ENCODE measurements around the gene TTC16. TPM values are rescaled to one million over a fixed set of nuclear protein-coding genes. Genes with fewer than 3 reads are reported as not detected.

The TTC16 gene
- total RNA-seq, 1 donor: not detected

GRCh38 chr9:127776195-127776923 lies 60.5 kb downstream of the TTC16 start:
- no peak overlapping the region for H3K4me3 ChIP-seq (ENCODE audit: low read depth, low read length)
- DNase-seq (ENCODE audit: low read depth): no peak
- TF ChIP-seq CTCF (IDR thresholded peaks at IDR 0.05; ENCODE audit: insufficient read depth, low read depth, low read length): no peak

- DNase-seq (ENCODE audit: low read depth): no peak
- TF ChIP-seq CTCF (IDR thresholded peaks at IDR 0.05; ENCODE audit: insufficient read depth, low read depth, low read length): no peak
- no peak overlapping the region for H3K4me3 ChIP-seq (ENCODE audit: low read depth, low read length)
These were observed 61.0 kb downstream of the TTC16 start for GRCh38 chr9:127776924-127777289.

GRCh38 chr9:127777368-127777980 lies 61.6 kb downstream of the TTC16 start:
- TF ChIP-seq CTCF (IDR thresholded peaks at IDR 0.05; ENCODE audit: insufficient read depth, low read depth, low read length): no peak
- H3K4me3 ChIP-seq (ENCODE audit: low read depth, low read length): no peak overlapping the region
- DNase-seq (ENCODE audit: low read depth): no peak

GRCh38 chr9:127778280-127779135 lies 62.6 kb downstream of the TTC16 start, which contains the start of gene SH2D3C:
Gene SH2D3C (minus strand): TSS chr9:127778666. CDS start chr9:127778627, 39 bp downstream.
- TF ChIP-seq CTCF (IDR thresholded peaks at IDR 0.05; ENCODE audit: insufficient read depth, low read depth, low read length): no peak
- no peak within 1 kb of the TSS for H3K4me3 ChIP-seq (ENCODE audit: low read depth, low read length)
- no peak for DNase-seq (ENCODE audit: low read depth)

GRCh38 chr9:127779136-127779981 lies 63.5 kb downstream of the TTC16 start:
- H3K4me3 ChIP-seq (ENCODE audit: low read depth, low read length): no peak overlapping the region
- no peak for DNase-seq (ENCODE audit: low read depth)
- TF ChIP-seq CTCF (IDR thresholded peaks at IDR 0.05; ENCODE audit: insufficient read depth, low read depth, low read length): no peak
